ENCODE results near the gene WDR86.

Gene WDR86

GRCh38 chr7:151440799-151441445 lies 31.1 kb upstream of the WDR86 start:
- no peaks in the 10 kb centered on the region for H4K20me1 ChIP-seq (ENCODE audit: insufficient read depth, low read length)
- TF ChIP-seq, protein P1, sequence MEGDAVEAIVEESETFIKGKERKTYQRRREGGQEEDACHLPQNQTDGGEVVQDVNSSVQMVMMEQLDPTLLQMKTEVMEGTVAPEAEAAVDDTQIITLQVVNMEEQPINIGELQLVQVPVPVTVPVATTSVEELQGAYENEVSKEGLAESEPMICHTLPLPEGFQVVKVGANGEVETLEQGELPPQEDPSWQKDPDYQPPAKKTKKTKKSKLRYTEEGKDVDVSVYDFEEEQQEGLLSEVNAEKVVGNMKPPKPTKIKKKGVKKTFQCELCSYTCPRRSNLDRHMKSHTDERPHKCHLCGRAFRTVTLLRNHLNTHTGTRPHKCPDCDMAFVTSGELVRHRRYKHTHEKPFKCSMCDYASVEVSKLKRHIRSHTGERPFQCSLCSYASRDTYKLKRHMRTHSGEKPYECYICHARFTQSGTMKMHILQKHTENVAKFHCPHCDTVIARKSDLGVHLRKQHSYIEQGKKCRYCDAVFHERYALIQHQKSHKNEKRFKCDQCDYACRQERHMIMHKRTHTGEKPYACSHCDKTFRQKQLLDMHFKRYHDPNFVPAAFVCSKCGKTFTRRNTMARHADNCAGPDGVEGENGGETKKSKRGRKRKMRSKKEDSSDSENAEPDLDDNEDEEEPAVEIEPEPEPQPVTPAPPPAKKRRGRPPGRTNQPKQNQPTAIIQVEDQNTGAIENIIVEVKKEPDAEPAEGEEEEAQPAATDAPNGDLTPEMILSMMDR (IDR thresholded peaks at IDR 0.05; ENCODE audit: low read length) = no peak
- no peak for TF ChIP-seq EZH2 (IDR thresholded peaks at IDR 0.05; ENCODE audit: borderline replicate concordance, low read length)

DNA sequence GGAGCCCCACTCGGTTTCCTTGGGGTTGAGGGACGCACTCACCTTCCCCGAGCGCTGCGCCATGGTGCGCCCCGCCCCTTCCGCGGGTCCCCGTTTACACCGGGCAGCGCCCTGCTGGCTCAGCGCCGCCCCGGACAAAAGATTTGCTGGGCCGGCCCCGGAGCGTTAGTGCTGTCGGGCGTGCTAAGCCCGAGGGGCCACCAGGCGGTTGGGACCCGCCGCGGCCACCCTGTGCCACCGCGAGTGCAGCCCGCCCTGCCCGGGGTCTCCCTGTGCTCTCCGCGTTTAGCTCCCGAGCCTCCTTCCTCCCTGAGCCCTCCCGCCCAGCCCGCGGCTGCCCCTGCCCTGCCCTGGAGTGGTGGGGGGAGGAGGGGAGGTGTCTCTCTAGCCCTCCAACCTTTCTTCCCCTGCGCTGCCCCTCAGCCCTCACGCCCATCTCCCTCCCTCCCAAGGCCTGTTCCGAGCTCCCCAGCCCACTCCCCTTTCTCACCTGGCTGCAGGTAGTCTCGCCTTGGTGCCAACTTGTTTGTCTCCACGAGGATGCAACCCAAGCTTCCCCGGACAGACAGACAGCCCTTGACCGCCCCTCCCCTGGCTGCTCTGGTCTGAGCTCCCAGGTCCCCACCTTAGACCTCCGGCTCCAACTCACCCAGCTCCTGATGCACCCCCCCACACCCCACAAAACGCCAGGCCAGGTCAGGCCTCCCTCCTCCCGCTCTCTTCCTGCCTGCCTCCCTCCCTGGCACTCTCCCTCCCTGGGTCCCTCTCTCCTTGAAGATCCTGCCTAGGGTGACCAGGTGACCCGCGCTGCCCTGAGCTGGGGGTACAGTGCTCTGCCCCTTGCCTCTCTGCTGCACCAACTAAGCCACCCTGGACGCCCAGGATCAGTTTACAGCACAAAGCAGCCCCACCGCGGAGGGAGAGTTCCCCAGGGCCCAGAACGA lies 30.3 kb upstream of the WDR86 start, which contains the start of gene CRYGN:
Gene CRYGN, minus strand, starts transcription at position 287 of the 944 bp plus-strand sequence. Its CDS starts 224 bp downstream, at position 63.
- H3K27me3 ChIP-seq (ENCODE audit: insufficient read depth, low read length) = peaks cover 5% of the 10 kb centered on the region; the same call in 1 of the 2 replicates
- TF ChIP-seq, protein P1 (IDR thresholded peaks at IDR 0.05; ENCODE audit: low read length) = no peak
- no peak for TF ChIP-seq EZH2 (IDR thresholded peaks at IDR 0.05; ENCODE audit: borderline replicate concordance, low read length)
- H4K20me1 ChIP-seq (ENCODE audit: insufficient read depth, low read length) = no peaks in the 10 kb centered on the region
- no peaks in the 10 kb centered on the region for H3K36me3 ChIP-seq (ENCODE audit: insufficient read depth, low read length)
- no peak within 1 kb of the TSS for H3K4me3 ChIP-seq (ENCODE audit: low read depth, low read length, poor library complexity, severe bottlenecking)
- no peak within 1 kb of the TSS for H3K27ac ChIP-seq (ENCODE audit: low read depth, low read length, poor library complexity, severe bottlenecking)
- no peak within 1 kb of the TSS for H2AFZ ChIP-seq (ENCODE audit: low read length)
- H3K79me2 ChIP-seq (ENCODE audit: insufficient read depth, low read length) = no peaks in the 10 kb centered on the region
- H3K9ac ChIP-seq (ENCODE audit: low read length) = no peak within 1 kb of the TSS
- no peaks in the 10 kb centered on the region for H3K4me1 ChIP-seq (ENCODE audit: insufficient read depth, low read length, severe bottlenecking)
- H3F3A ChIP-seq (ENCODE audit: insufficient read depth, low read length) = no peaks in the 10 kb centered on the region
- no peaks in the 10 kb centered on the region for H3K9me3 ChIP-seq (ENCODE audit: low read length)
- no peak within 1 kb of the TSS for H3K4me2 ChIP-seq (ENCODE audit: low read length)
- H3K9me2 ChIP-seq (ENCODE audit: low read depth, low read length) = no peaks in the 10 kb centered on the region

More at GRCh38 chr7:151440799-151441445, 31.1 kb upstream of the WDR86 start:
- H3K27ac ChIP-seq (ENCODE audit: low read depth, low read length, poor library complexity, severe bottlenecking) = no peak overlapping the region
- no peak overlapping the region for H3K4me2 ChIP-seq (ENCODE audit: low read length)
- H3K9me2 ChIP-seq (ENCODE audit: low read depth, low read length) = no peaks in the 10 kb centered on the region
- no peaks in the 10 kb centered on the region for H3K4me1 ChIP-seq (ENCODE audit: insufficient read depth, low read length, severe bottlenecking)
- H3K9me3 ChIP-seq (ENCODE audit: low read length) = no peaks in the 10 kb centered on the region
- H3K9ac ChIP-seq (ENCODE audit: low read length) = no peak overlapping the region
- no peak overlapping the region for H2AFZ ChIP-seq (ENCODE audit: low read length)
- no peak overlapping the region for H3K4me3 ChIP-seq (ENCODE audit: low read depth, low read length, poor library complexity, severe bottlenecking)
- peaks cover 5% of the 10 kb centered on the region; the same call in 1 of the 2 replicates for H3K27me3 ChIP-seq (ENCODE audit: insufficient read depth, low read length)
- H3F3A ChIP-seq (ENCODE audit: insufficient read depth, low read length) = no peaks in the 10 kb centered on the region
- H3K79me2 ChIP-seq (ENCODE audit: insufficient read depth, low read length) = no peaks in the 10 kb centered on the region
- no peaks in the 10 kb centered on the region for H3K36me3 ChIP-seq (ENCODE audit: insufficient read depth, low read length)

DNA sequence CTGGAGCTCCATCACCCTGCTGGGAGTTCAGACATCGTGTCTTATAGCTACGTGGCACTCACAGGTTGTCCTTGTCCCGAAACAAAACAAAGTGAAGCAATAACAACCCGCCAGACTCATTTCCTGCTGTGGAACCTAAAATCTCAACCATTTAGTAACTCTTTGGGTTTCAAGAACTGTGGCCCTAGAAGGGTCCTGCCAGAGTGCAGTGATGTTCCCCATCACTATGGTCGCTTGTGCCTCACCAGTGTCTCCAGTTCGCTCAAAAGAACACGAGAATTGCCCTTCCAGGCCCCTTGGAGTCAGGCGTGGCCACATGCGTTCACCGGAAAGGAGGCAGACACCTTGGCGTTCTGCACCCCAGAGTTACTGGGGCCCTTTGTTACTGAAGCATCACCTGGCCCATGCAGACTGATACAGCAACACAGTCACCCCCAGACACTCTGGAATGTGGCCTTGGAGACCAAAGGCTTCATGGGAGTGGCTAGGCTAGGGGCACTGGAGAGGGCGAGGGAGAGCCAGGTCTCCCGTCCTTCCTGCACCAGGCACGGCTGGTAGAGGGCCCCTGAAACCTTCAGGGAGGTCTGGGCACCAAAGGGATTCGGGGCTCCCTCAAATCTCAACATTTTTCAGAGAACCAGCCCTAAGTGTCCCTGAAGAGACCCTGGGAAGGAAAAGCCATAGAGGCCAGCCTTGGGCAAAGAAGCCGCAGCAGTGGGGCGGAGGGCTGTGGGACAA lies 29.2 kb upstream of the WDR86 start:
- H4K20me1 ChIP-seq (ENCODE audit: insufficient read depth, low read length) = no peaks in the 10 kb centered on the region
- H3K4me1 ChIP-seq (ENCODE audit: insufficient read depth, low read length, severe bottlenecking) = no peaks in the 10 kb centered on the region
- H3K36me3 ChIP-seq (ENCODE audit: insufficient read depth, low read length) = no peaks in the 10 kb centered on the region
- H3K27ac ChIP-seq (ENCODE audit: low read depth, low read length, poor library complexity, severe bottlenecking) = no peak overlapping the region
- H2AFZ ChIP-seq (ENCODE audit: low read length) = no peak overlapping the region
- no peak overlapping the region for H3K4me3 ChIP-seq (ENCODE audit: low read depth, low read length, poor library complexity, severe bottlenecking)
- H3F3A ChIP-seq (ENCODE audit: insufficient read depth, low read length) = no peaks in the 10 kb centered on the region
- no peaks in the 10 kb centered on the region; the same call in 1 of the 2 replicates for H3K27me3 ChIP-seq (ENCODE audit: insufficient read depth, low read length)
- no peak overlapping the region for H3K4me2 ChIP-seq (ENCODE audit: low read length)
- TF ChIP-seq, protein P1 (IDR thresholded peaks at IDR 0.05; ENCODE audit: low read length) = no peak
- TF ChIP-seq EZH2 (IDR thresholded peaks at IDR 0.05; ENCODE audit: borderline replicate concordance, low read length) = no peak
- H3K9me3 ChIP-seq (ENCODE audit: low read length) = no peaks in the 10 kb centered on the region
- H3K79me2 ChIP-seq (ENCODE audit: insufficient read depth, low read length) = no peaks in the 10 kb centered on the region
- H3K9ac ChIP-seq (ENCODE audit: low read length) = no peak overlapping the region
- no peaks in the 10 kb centered on the region for H3K9me2 ChIP-seq (ENCODE audit: low read depth, low read length)
